Aorta (tissue), 5 donors: ENCODE data around the gene GRK1. TPM values are rescaled to one million over a fixed set of nuclear protein-coding genes. Genes with fewer than 3 reads are reported as not detected.

ENCODE experiments used
- ATAC-seq: fragments of 200-7000 bp; cut with Tn5 transposase; one replicate; pipeline ENCODE4 v1.9.1; 2022; ENCODE audit warnings: moderate library complexity; ENCODE audit not compliant: low FRiP score
- DNase-seq, 2 donors: peaks; one replicate each; pipeline ENCODE4 v3.0.0-alpha.2; 2020
- H3K27ac ChIP-seq, 2 donors: one replicate each; pipeline ENCODE4 v1.5.1; 2013; ENCODE audit warnings: low read length in 2 of 2, mild to moderate bottlenecking in 2 of 2, moderate library complexity in 2 of 2, control low read depth in 1 of 2, inconsistent platforms in 1 of 2, low read depth in 1 of 2
- H3K27me3 ChIP-seq, 2 donors: one replicate each; pipeline ENCODE4 v1.6.1; 2013; ENCODE audit warnings: control low read depth in 1 of 2, low read length in 1 of 2, mild to moderate bottlenecking in 1 of 2, moderate library complexity in 1 of 2; ENCODE audit not compliant: insufficient read depth in 2 of 2, control insufficient read depth in 1 of 2
- H3K36me3 ChIP-seq, 2 donors: one replicate each; pipeline ENCODE4 v1.6.1; 2013; ENCODE audit warnings: control low read depth in 1 of 2, low read length in 1 of 2, mild to moderate bottlenecking in 1 of 2; ENCODE audit not compliant: insufficient read depth in 2 of 2, control insufficient read depth in 1 of 2
- H3K4me1 ChIP-seq, 2 donors: one replicate each; pipeline ENCODE4 v1.6.1; 2013; ENCODE audit warnings: low read length in 2 of 2, control low read depth in 1 of 2, mild to moderate bottlenecking in 1 of 2, moderate library complexity in 1 of 2; ENCODE audit not compliant: insufficient read depth in 2 of 2, control insufficient read depth in 1 of 2
- H3K4me3 ChIP-seq, 2 donors: one replicate each; pipeline ENCODE4 v1.5.1; 2013; ENCODE audit warnings: low read length in 2 of 2, control low read depth in 1 of 2, mild to moderate bottlenecking in 1 of 2
- H3K9me3 ChIP-seq: one replicate; pipeline ENCODE4 v1.6.1; 2013; ENCODE audit warnings: mild to moderate bottlenecking, low read length; ENCODE audit not compliant: control insufficient read depth
- WGBS, 2 donors: extraction: QIAGEN DNeasy Blood & Tissue Kit; methylation state at CpG; one replicate each; pipeline ENCODE4 v1.1.7; 2013; 5-methylcytosine and 5-hydroxymethylcytosine counted together
- intact Hi-C, 2 donors: fragments of 100-400 bp; cut with DNase I; formaldehyde crosslinking; loops; one replicate each; pipeline versions ENCODE4 v1.14.2 to v1.15.0; 2022
- polyA plus RNA-seq, 2 donors: library from polyadenylated mRNA; stranded (reverse); fragments of 200-250 nt; gene quantifications; one replicate each; pipeline ENCODE4 v1.2.3, GENCODE V29; 2013
- total RNA-seq, 2 donors: library from RNA; stranded (reverse); fragmentation: NEBNext Ultra II Directional; extraction: Animal tissue kit (Norgen Biotek cat#: 25700); gene quantifications; one replicate each; pipeline ENCODE4 v1.2.1, GENCODE V29; 2021
- donor health status: healthy with polysubstance abuse.
- donor health status: Bipolar disorder and iron deficiency.
- donor health status: DM: no; HTN: no; CAD: no.
- donor health status: DM: no; HTN: no; CAD: no.
- donor health status: DM: yes; HTN: yes; CAD: no.

GRK1 gene
- total and polyA plus RNA-seq, 4 donors, result 0.10 TPM; not detected in 3

- Histone ChIP-seq H3K4me1 (no peaks in the 10 kb centered on the region), H3K27ac (no peak overlapping the region), H3K4me3 (no peak overlapping the region), H3K36me3 (no peaks in the 10 kb centered on the region), H3K27me3 (no peaks in the 10 kb centered on the region), H3K9me3 (no peaks in the 10 kb centered on the region)
- ATAC-seq (no peak), DNase-seq (peak; percentile 42 to 70)
- WGBS, 2 donors, result 90 to 92% methylated on average over 41 to 42 of the region's 42 CpGs
- intact Hi-C loops, result no loop called here
Measured at GRCh38 chr13:113656831-113657671, 10.0 kb upstream of the GRK1 start.

- peak; percentile 42 for ATAC-seq
- 90 to 92% methylated on average over 47 of the region's 47 CpGs for WGBS, 2 donors
- Histone ChIP-seq H3K36me3 (no peaks in the 10 kb centered on the region), H3K4me1 (no peaks in the 10 kb centered on the region), H3K9me3 (no peaks in the 10 kb centered on the region), H3K4me3 (no peak within 1 kb of the TSS), H3K27ac (no peak within 1 kb of the TSS), H3K27me3 (no peaks in the 10 kb centered on the region)
- intact Hi-C loops, result no loop called here
- peak; percentile 41 to 57 for DNase-seq
Measured at GRCh38 chr13:113657851-113658741, 8.9 kb upstream of the GRK1 start, which contains the start of gene ATP4B. TSS of gene ATP4B (minus strand) at chr13:113658198. CDS start at chr13:113658144, 54 bp downstream.

- Histone ChIP-seq H3K4me3 (no peak overlapping the region), H3K36me3 (no peaks in the 10 kb centered on the region), H3K27me3 (no peaks in the 10 kb centered on the region), H3K4me1 (no peaks in the 10 kb centered on the region), H3K27ac (no peak overlapping the region), H3K9me3 (no peaks in the 10 kb centered on the region)
- DNase-seq (peak; percentile 21 to 46), ATAC-seq (no peak)
- intact Hi-C loops, result no loop called here
- 78 to 81% methylated on average over 13 to 14 of the region's 14 CpGs for WGBS, 2 donors
Measured at GRCh38 chr13:113658836-113659235, 8.2 kb upstream of the GRK1 start.

- Histone ChIP-seq H3K4me1 (no peaks in the 10 kb centered on the region), H3K9me3 (no peaks in the 10 kb centered on the region), H3K4me3 (no peak overlapping the region), H3K27ac (no peak overlapping the region), H3K36me3 (no peaks in the 10 kb centered on the region), H3K27me3 (no peaks in the 10 kb centered on the region)
- ATAC-seq (no peak), DNase-seq (no peak)
- intact Hi-C loops, result no loop called here
- WGBS, 2 donors, result 82 to 86% methylated on average over 8 of the region's 8 CpGs
Measured at GRCh38 chr13:113659337-113659736, 7.7 kb upstream of the GRK1 start.

- H3K4me1 ChIP-seq, result no peaks in the 10 kb centered on the region
- no peak overlapping the region for H3K4me3 ChIP-seq
- 89 to 94% methylated on average over 3 of the region's 3 CpGs for WGBS, 2 donors
- DNase-seq (peak in 1 of 2 donors; percentile 37), ATAC-seq (no peak)
- H3K27ac ChIP-seq, result no peak overlapping the region
- no peaks in the 10 kb centered on the region for H3K36me3 ChIP-seq
- no peaks in the 10 kb centered on the region for H3K27me3 ChIP-seq
- no peaks in the 10 kb centered on the region for H3K9me3 ChIP-seq
- intact Hi-C loops, result no loop called here
Measured at GRCh38 chr13:113660066-113660465, 7.0 kb upstream of the GRK1 start.

- no peaks in the 10 kb centered on the region for H3K27me3 ChIP-seq
- H3K27ac ChIP-seq, result no peak overlapping the region
- H3K4me1 ChIP-seq, result no peaks in the 10 kb centered on the region
- no peaks in the 10 kb centered on the region for H3K9me3 ChIP-seq
- no peaks in the 10 kb centered on the region for H3K36me3 ChIP-seq
- DNase-seq, result no peak
- WGBS, 2 donors, result 90 to 98% methylated on average over 2 of the region's 2 CpGs
- no peak overlapping the region for H3K4me3 ChIP-seq
- ATAC-seq, result no peak
- intact Hi-C loops, result no loop called here
Measured at GRCh38 chr13:113661509-113661908, 5.5 kb upstream of the GRK1 start.

- Histone ChIP-seq H3K4me3 (no peak overlapping the region), H3K9me3 (no peaks in the 10 kb centered on the region), H3K36me3 (no peaks in the 10 kb centered on the region), H3K4me1 (no peaks in the 10 kb centered on the region), H3K27me3 (no peaks in the 10 kb centered on the region), H3K27ac (no peak overlapping the region)
- WGBS, 2 donors, result 65 to 72% methylated on average over 15 of the region's 15 CpGs
- intact Hi-C loops, result no loop called here
- DNase-seq (peak; percentile 28 to 65), ATAC-seq (no peak)
Measured at GRCh38 chr13:113663934-113664333, 3.1 kb upstream of the GRK1 start.

- H3K36me3 ChIP-seq, result no peaks in the 10 kb centered on the region
- peak; percentile 26 to 55 for DNase-seq
- 69 to 73% methylated on average over 21 of the region's 21 CpGs for WGBS, 2 donors
- H3K27me3 ChIP-seq, result no peaks in the 10 kb centered on the region
- no peak overlapping the region for H3K27ac ChIP-seq
- H3K4me1 ChIP-seq, result no peaks in the 10 kb centered on the region
- ATAC-seq, result no peak
- no peaks in the 10 kb centered on the region for H3K9me3 ChIP-seq
- intact Hi-C loops, result no loop called here
- no peak overlapping the region for H3K4me3 ChIP-seq
Measured at GRCh38 chr13:113664751-113665596, 2.0 kb upstream of the GRK1 start.
